Measurements from ENCODE around the gene KRTAP1-4. TPM values are rescaled to one million over a fixed set of nuclear protein-coding genes. Genes with fewer than 3 reads are reported as not detected.
"Not testable (repeated sequence)": the region's sequence is repeated elsewhere in the genome, so short reads cannot be mapped to it uniquely, and the experiment has no call there.

Gene KRTAP1-4
- total RNA-seq, 2 experiments from 2014 or later, result not detected

- CTCF ChIA-PET, result no interaction called here
- H3K36me3 Mint-ChIP-seq, result no peaks in the 10 kb centered on the region
- H3K4me3 Mint-ChIP-seq, result no peak overlapping the region
- POLR2A ChIA-PET, result no interaction called here
- H3K9me3 Mint-ChIP-seq, result no peaks in the 10 kb centered on the region
- no peaks in the 10 kb centered on the region for H3K4me1 Mint-ChIP-seq (ENCODE audit: low read depth)
- no peak overlapping the region for H3K27ac Mint-ChIP-seq
- no peak for DNase-seq
- peaks cover 10% of the 10 kb centered on the region for H3K27me3 Mint-ChIP-seq
- intact Hi-C loops (cut with micrococcal nuclease), result no loop called here
These were observed 7.9 kb upstream of the KRTAP1-4 start for GRCh38 chr17:41037853-41038350.

GRCh38 chr17:41034346-41034935 is 4.4 kb upstream of the KRTAP1-4 start, which contains the start of gene KRTAP1-3:
TSS of gene KRTAP1-3 (minus strand) at chr17:41034874. CDS start at chr17:41034821, 53 bp downstream.
- CTCF ChIA-PET, result not testable (repeated sequence)

GRCh38 chr17:41026715-41027471 is 3.1 kb downstream of the KRTAP1-4 start, which contains the start of gene KRTAP1-5:
TSS of gene KRTAP1-5 (minus strand) at chr17:41027208. CDS start at chr17:41027155, 53 bp downstream.
- ChIA-PET CTCF (no interaction called here), POLR2A (no interaction called here)
- Mint-ChIP-seq H3K4me1 (ENCODE audit: low read depth) (no peaks in the 10 kb centered on the region), H3K36me3 (no peaks in the 10 kb centered on the region), H3K4me3 (no peak within 1 kb of the TSS), H3K9me3 (no peaks in the 10 kb centered on the region), H3K27ac (no peak within 1 kb of the TSS), H3K27me3 (peaks cover 19% of the 10 kb centered on the region)
- intact Hi-C loops (cut with micrococcal nuclease), result no loop called here
- DNase-seq, result no peak

More at GRCh38 chr17:41034346-41034935, 4.4 kb upstream of the KRTAP1-4 start, which contains the start of gene KRTAP1-3:
- POLR2A ChIA-PET; DNase-seq; H3K27ac Mint-ChIP-seq; H3K4me1 Mint-ChIP-seq (ENCODE audit: low read depth); H3K4me3 Mint-ChIP-seq; H3K36me3 Mint-ChIP-seq; H3K27me3 Mint-ChIP-seq; intact Hi-C loops (cut with micrococcal nuclease); H3K9me3 Mint-ChIP-seq: not testable (repeated sequence)

- H3K9me3 Mint-ChIP-seq, result no peaks in the 10 kb centered on the region
- peaks cover 21% of the 10 kb centered on the region for H3K27me3 Mint-ChIP-seq
- no peaks in the 10 kb centered on the region for H3K4me1 Mint-ChIP-seq (ENCODE audit: low read depth)
- CTCF ChIA-PET, result no interaction called here
- intact Hi-C loops (cut with micrococcal nuclease), result no loop called here
- H3K36me3 Mint-ChIP-seq, result no peaks in the 10 kb centered on the region
- no peak overlapping the region for H3K27ac Mint-ChIP-seq
- POLR2A ChIA-PET, result no interaction called here
- DNase-seq, result no peak
- H3K4me3 Mint-ChIP-seq, result no peak overlapping the region
These were observed 5.3 kb downstream of the KRTAP1-4 start for GRCh38 chr17:41024697-41025096.

GRCh38 chr17:41020336-41020735 is 9.7 kb downstream of the KRTAP1-4 start:
- Mint-ChIP-seq H3K4me1 (ENCODE audit: low read depth) (no peaks in the 10 kb centered on the region), H3K4me3 (no peak overlapping the region), H3K27me3 (peaks cover 5% of the 10 kb centered on the region), H3K27ac (no peak overlapping the region), H3K36me3 (no peaks in the 10 kb centered on the region), H3K9me3 (no peaks in the 10 kb centered on the region)
- ChIA-PET CTCF (interaction anchor here (0.5 kb wide), 1 partner anchor 146 kb away, joined by 3 read pairs; no protein-coding TSS in a partner anchor), POLR2A (no interaction called here)
- intact Hi-C loops (cut with micrococcal nuclease), result no loop called here
- DNase-seq, result no peak

GRCh38 chr17:41019415-41019814 is 10.6 kb downstream of the KRTAP1-4 start:
- Mint-ChIP-seq H3K4me3 (no peak overlapping the region), H3K36me3 (no peaks in the 10 kb centered on the region), H3K27me3 (peaks cover 5% of the 10 kb centered on the region), H3K27ac (no peak overlapping the region), H3K9me3 (no peaks in the 10 kb centered on the region), H3K4me1 (ENCODE audit: low read depth) (no peaks in the 10 kb centered on the region)
- intact Hi-C loops (cut with micrococcal nuclease), result no loop called here
- ChIA-PET POLR2A (no interaction called here), CTCF (no interaction called here)
- no peak for DNase-seq

GRCh38 chr17:41018541-41018940 is 11.5 kb downstream of the KRTAP1-4 start:
- no peak for DNase-seq
- H3K4me1 Mint-ChIP-seq (ENCODE audit: low read depth), result no peaks in the 10 kb centered on the region
- H3K4me3 Mint-ChIP-seq, result no peak overlapping the region
- peaks cover 5% of the 10 kb centered on the region for H3K27me3 Mint-ChIP-seq
- POLR2A ChIA-PET, result no interaction called here
- CTCF ChIA-PET, result no interaction called here
- H3K9me3 Mint-ChIP-seq, result no peaks in the 10 kb centered on the region
- intact Hi-C loops (cut with micrococcal nuclease), result no loop called here
- H3K36me3 Mint-ChIP-seq, result no peaks in the 10 kb centered on the region
- H3K27ac Mint-ChIP-seq, result no peak overlapping the region

- Mint-ChIP-seq H3K27me3 (peaks cover 5% of the 10 kb centered on the region), H3K4me3 (no peak overlapping the region), H3K4me1 (ENCODE audit: low read depth) (no peaks in the 10 kb centered on the region), H3K9me3 (no peaks in the 10 kb centered on the region), H3K27ac (no peak overlapping the region), H3K36me3 (no peaks in the 10 kb centered on the region)
- ChIA-PET POLR2A (no interaction called here), CTCF (no interaction called here)
- no peak for DNase-seq
- intact Hi-C loops (cut with micrococcal nuclease), result no loop called here
These were observed 13.3 kb downstream of the KRTAP1-4 start for GRCh38 chr17:41016578-41017215.

GRCh38 chr17:41015454-41015853 is 14.5 kb downstream of the KRTAP1-4 start:
- Mint-ChIP-seq H3K4me1 (ENCODE audit: low read depth) (no peaks in the 10 kb centered on the region), H3K9me3 (no peaks in the 10 kb centered on the region), H3K36me3 (no peaks in the 10 kb centered on the region), H3K4me3 (no peak overlapping the region), H3K27me3 (no peaks in the 10 kb centered on the region), H3K27ac (no peak overlapping the region)
- intact Hi-C loops (cut with micrococcal nuclease), result no loop called here
- CTCF ChIA-PET, result no interaction called here
- no peak for DNase-seq
- POLR2A ChIA-PET, result no interaction called here

GRCh38 chr17:41013606-41014005 is 16.4 kb downstream of the KRTAP1-4 start:
- H3K36me3 Mint-ChIP-seq, result no peaks in the 10 kb centered on the region
- DNase-seq, result no peak
- intact Hi-C loops (cut with micrococcal nuclease), result no loop called here
- H3K27ac Mint-ChIP-seq, result no peak overlapping the region
- POLR2A ChIA-PET, result no interaction called here
- no peaks in the 10 kb centered on the region for H3K9me3 Mint-ChIP-seq
- CTCF ChIA-PET, result no interaction called here
- H3K4me1 Mint-ChIP-seq (ENCODE audit: low read depth), result no peaks in the 10 kb centered on the region
- H3K4me3 Mint-ChIP-seq, result no peak overlapping the region
- no peaks in the 10 kb centered on the region for H3K27me3 Mint-ChIP-seq

GRCh38 chr17:41013181-41013580 is 16.8 kb downstream of the KRTAP1-4 start:
- H3K36me3 Mint-ChIP-seq, result no peaks in the 10 kb centered on the region
- ChIA-PET POLR2A (no interaction called here), CTCF (no interaction called here)
- H3K4me3 Mint-ChIP-seq, result no peak overlapping the region
- H3K27me3 Mint-ChIP-seq, result no peaks in the 10 kb centered on the region
- no peak overlapping the region for H3K27ac Mint-ChIP-seq
- H3K9me3 Mint-ChIP-seq, result no peaks in the 10 kb centered on the region
- no peaks in the 10 kb centered on the region for H3K4me1 Mint-ChIP-seq (ENCODE audit: low read depth)
- no peak for DNase-seq
- intact Hi-C loops (cut with micrococcal nuclease), result no loop called here

- POLR2A ChIA-PET, result no interaction called here
- H3K4me1 Mint-ChIP-seq (ENCODE audit: low read depth), result no peaks in the 10 kb centered on the region
- no peaks in the 10 kb centered on the region for H3K9me3 Mint-ChIP-seq
- CTCF ChIA-PET, result no interaction called here
- H3K36me3 Mint-ChIP-seq, result no peaks in the 10 kb centered on the region
- intact Hi-C loops (cut with micrococcal nuclease), result no loop called here
- no peaks in the 10 kb centered on the region for H3K27me3 Mint-ChIP-seq
- no peak for DNase-seq
- no peak overlapping the region for H3K27ac Mint-ChIP-seq
- H3K4me3 Mint-ChIP-seq, result no peak overlapping the region
These were observed 17.5 kb downstream of the KRTAP1-4 start for GRCh38 chr17:41012326-41013120.

Data from activated CD4-positive, alpha-beta memory T cell treated with anti-CD3 and anti-CD28 coated beads for 36 hours (primary cell).